ENCODE measurements around the gene ZXDA. TPM values are rescaled to one million over a fixed set of nuclear protein-coding genes. Genes with fewer than 3 reads are reported as not detected.

Gene ZXDA
- total RNA-seq, 4 donors from 2014 or later, result 4.4 to 19.9 (median 12.1) TPM

DNA sequence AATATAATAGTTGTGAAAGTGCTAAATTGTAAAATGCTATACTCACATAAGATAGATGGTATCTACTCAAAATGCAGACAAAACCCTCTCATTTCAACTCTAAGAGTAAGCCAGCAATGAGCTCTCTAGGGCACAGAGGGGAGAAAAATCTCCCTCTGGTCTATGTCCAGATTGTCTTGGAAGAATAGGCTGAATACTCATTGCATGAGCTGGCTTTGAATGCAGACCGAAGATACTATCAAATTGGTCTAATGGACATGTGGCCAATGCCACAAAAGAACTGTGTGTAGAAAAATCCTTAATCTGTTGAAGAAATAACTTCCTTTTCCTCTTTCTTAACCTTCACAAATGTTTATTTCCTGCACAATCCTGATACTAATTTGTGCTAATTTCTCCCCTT lies 3.5 kb downstream of the ZXDA start:
- no peaks in the 10 kb centered on the region for H3K4me1 ChIP-seq
- H3K36me3 ChIP-seq, result no peaks in the 10 kb centered on the region
- no peak overlapping the region for H3K4me3 ChIP-seq
- intact Hi-C loops (cut with DNase I; ENCODE audit: low total_unique reads), result no loop called here
- peak overlapping the region; percentile 49 to 71 for H3K27ac ChIP-seq
- H3K9me3 ChIP-seq, result no peaks in the 10 kb centered on the region
- DNase-seq, result no peak
- H3K27me3 ChIP-seq, result no peaks in the 10 kb centered on the region
- TF ChIP-seq, protein P1, sequence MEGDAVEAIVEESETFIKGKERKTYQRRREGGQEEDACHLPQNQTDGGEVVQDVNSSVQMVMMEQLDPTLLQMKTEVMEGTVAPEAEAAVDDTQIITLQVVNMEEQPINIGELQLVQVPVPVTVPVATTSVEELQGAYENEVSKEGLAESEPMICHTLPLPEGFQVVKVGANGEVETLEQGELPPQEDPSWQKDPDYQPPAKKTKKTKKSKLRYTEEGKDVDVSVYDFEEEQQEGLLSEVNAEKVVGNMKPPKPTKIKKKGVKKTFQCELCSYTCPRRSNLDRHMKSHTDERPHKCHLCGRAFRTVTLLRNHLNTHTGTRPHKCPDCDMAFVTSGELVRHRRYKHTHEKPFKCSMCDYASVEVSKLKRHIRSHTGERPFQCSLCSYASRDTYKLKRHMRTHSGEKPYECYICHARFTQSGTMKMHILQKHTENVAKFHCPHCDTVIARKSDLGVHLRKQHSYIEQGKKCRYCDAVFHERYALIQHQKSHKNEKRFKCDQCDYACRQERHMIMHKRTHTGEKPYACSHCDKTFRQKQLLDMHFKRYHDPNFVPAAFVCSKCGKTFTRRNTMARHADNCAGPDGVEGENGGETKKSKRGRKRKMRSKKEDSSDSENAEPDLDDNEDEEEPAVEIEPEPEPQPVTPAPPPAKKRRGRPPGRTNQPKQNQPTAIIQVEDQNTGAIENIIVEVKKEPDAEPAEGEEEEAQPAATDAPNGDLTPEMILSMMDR (IDR thresholded peaks at IDR 0.05), result no peak
- no peak for TF ChIP-seq POLR2A (IDR thresholded peaks at IDR 0.05)

DNA sequence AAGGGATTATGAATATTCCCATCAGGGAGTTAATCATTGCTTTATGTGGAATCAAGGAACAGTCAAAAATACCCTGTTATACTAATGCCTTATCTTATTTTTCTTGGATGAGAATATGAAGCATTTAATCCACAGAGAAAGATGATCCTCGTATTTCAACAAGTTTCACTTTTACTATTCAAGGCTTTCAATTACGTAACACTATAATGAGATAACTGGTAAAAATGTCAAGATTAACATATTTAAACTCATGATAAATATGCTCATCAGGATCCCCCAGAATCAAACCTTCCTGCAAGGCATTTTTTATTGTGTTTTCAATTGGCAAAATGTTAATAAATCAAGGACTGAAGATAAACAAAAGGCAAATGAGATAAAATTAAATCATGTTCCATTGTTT lies 5.1 kb downstream of the ZXDA start:
- H3K4me3 ChIP-seq, result no peak overlapping the region
- intact Hi-C loops (cut with DNase I; ENCODE audit: low total_unique reads), result no loop called here
- H3K9me3 ChIP-seq, result no peaks in the 10 kb centered on the region
- H3K4me1 ChIP-seq, result no peaks in the 10 kb centered on the region
- H3K27me3 ChIP-seq, result no peaks in the 10 kb centered on the region
- H3K27ac ChIP-seq, result peak overlapping the region; percentile 59 to 71
- TF ChIP-seq POLR2A (IDR thresholded peaks at IDR 0.05), result no peak
- TF ChIP-seq, protein P1 (IDR thresholded peaks at IDR 0.05), result no peak
- DNase-seq, result no peak
- H3K36me3 ChIP-seq, result no peaks in the 10 kb centered on the region

DNA sequence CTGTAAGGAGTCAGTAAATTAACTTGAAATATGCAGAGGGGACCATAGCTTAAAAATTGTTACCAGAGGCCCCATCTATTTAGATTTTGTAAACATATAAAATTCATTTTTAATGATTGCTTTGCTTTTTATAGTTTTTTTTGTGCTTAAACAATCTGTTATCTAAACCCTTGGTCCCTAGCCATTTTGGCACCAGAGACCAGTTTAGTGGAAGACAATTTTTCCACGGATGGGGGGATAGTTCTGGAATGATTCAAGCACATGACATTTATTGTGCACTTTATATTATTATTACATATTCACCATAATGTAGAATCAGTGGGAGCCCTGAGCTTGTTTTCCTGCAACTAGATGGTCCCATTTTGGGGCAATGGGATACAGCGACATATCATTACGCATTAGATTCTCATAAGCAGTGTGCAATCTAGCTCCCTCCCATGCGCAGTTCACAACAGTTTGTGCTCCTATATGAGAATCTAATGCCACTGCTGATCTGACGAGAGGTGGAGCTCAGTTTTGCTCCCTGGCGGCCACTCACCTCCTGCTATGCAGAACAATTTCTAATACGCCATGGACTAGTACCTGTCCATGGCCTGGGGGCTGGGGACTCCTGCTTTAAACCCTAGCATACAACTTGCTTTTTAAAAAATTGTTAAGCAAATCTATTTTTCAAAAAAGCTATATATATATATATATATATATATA lies 5.9 kb downstream of the ZXDA start:
- H3K4me1 ChIP-seq, result no peaks in the 10 kb centered on the region
- no peak for DNase-seq
- TF ChIP-seq, protein P1 (IDR thresholded peaks at IDR 0.05), result no peak
- no peak for TF ChIP-seq POLR2A (IDR thresholded peaks at IDR 0.05)
- intact Hi-C loops (cut with DNase I; ENCODE audit: low total_unique reads), result no loop called here
- H3K36me3 ChIP-seq, result no peaks in the 10 kb centered on the region
- H3K27ac ChIP-seq, result peak overlapping the region in 1 of 2 donors; percentile 37
- H3K27me3 ChIP-seq, result no peaks in the 10 kb centered on the region
- no peaks in the 10 kb centered on the region for H3K9me3 ChIP-seq
- no peak overlapping the region for H3K4me3 ChIP-seq

DNA sequence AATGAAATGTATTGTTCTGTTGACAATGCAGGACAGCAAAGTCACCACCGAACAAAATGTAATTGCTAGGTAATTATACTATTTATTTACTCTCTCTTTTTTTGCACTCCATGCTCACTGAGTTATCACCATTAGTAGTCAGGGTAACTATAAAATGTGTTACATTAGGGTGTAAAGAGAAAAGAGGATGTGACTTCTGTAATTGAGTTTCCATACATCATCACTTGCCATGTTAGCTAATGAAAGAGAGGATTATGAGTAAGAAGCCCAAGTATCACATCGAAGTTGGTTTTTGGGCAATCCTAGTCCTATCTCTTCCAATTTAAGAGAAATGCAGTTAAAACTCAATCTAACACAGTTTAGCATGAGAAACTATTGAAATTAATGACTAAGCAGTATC lies 7.6 kb downstream of the ZXDA start:
- Histone ChIP-seq H3K4me3 (no peak overlapping the region), H3K27ac (peak overlapping the region in 1 of 2 donors; percentile 37), H3K27me3 (no peaks in the 10 kb centered on the region), H3K4me1 (no peaks in the 10 kb centered on the region), H3K9me3 (no peaks in the 10 kb centered on the region), H3K36me3 (no peaks in the 10 kb centered on the region)
- intact Hi-C loops (cut with DNase I; ENCODE audit: low total_unique reads), result no loop called here
- TF ChIP-seq, protein P1 (IDR thresholded peaks at IDR 0.05), result no peak
- TF ChIP-seq POLR2A (IDR thresholded peaks at IDR 0.05), result no peak
- no peak for DNase-seq

DNA sequence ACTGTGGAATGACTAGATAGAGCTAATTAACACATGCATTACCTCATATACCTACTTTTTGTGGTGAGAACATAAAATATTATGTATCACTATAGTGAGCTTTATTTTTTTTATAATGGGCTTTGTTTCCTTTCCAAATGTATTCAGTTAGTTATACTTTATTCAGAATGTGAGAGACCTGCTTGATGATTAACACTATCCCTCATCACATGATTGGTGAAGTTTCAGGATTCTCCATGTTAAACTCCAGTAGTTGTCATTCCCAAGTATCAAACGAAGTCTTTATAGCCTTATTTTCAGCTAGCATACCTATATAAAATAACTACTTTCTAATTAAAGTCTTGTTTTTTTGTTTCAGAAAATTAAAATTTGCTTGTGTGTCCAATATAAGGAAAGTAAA lies 8.8 kb downstream of the ZXDA start:
- Histone ChIP-seq H3K36me3 (no peaks in the 10 kb centered on the region), H3K27me3 (no peaks in the 10 kb centered on the region), H3K27ac (peak overlapping the region in 1 of 2 donors; percentile 27), H3K4me1 (no peaks in the 10 kb centered on the region), H3K9me3 (no peaks in the 10 kb centered on the region), H3K4me3 (no peak overlapping the region)
- no peak for DNase-seq
- TF ChIP-seq, protein P1 (IDR thresholded peaks at IDR 0.05), result no peak
- no peak for TF ChIP-seq POLR2A (IDR thresholded peaks at IDR 0.05)
- intact Hi-C loops (cut with DNase I; ENCODE audit: low total_unique reads), result no loop called here

All from uterus (tissue), 4 donors.